GM21825 (cell line): ENCODE measurements around the gene NAV1.

Experiments used
- ATAC-seq: cut with Tn5 transposase; IDR thresholded peaks from one replicate; pipeline ENCODE4 v1.9.1; 2021; ENCODE audit warnings: mild to moderate bottlenecking, moderate library complexity; ENCODE audit not compliant: unreplicated experiment

The NAV1 gene

GRCh38 chr1:201502511-201502857 is 36.4 kb upstream of the NAV1 start:
- no peak for ATAC-seq

GRCh38 chr1:201503397-201504176 is 35.3 kb upstream of the NAV1 start:
- no peak for ATAC-seq

GRCh38 chr1:201504179-201504631 is 34.7 kb upstream of the NAV1 start:
- ATAC-seq: no peak

DNA sequence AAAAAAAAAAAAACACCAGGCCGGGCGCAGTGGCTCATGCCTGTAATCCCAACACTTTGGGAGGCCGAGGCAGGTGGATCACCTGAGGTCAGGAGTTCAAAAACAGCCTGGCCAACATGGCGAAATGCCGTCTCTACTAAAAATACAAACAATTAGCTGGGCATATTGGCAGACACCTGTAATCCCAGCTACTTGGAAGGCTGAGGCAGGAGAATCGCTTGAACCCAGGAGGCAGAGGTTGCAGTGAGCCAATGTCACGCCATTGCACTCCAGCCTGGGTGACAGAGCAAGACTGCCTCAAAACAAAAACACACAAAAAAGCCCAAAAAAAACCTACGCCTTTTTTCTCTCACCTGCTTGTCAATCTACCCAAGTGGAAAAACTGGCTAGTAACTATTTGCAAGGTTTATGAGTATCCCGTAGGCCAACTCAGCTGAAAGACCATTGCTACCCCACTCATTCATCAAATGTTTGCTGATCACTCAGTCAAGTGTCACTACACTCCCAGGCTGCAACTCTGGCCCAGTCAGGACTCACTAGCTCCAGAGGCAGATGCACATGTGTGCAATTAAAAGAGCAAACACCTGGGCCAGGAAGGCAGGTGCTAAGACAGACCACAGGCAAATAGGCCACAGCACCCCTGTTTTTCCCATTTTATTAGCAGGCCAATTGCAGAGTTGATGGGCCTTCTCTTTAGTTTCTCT is 34.0 kb upstream of the NAV1 start:
- ATAC-seq: no peak

DNA sequence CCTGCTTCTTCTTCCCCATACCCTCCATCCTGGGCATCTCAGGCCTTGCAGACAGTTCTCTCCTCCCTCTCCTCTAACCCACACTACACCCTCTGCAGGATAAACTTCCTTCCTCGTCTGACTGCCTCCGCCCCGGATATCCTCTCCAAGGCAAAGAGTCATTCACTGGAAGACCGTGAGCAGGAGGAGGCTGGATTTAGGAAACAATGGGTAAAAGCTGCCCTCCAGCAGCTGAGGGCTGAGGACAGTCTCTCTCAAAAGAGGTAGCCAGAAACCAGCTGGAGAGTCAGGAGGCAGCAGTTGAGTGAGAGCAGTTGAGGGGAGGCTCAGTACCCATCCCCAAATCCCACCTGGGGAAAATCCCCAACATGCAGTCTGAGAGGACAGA is 33.4 kb upstream of the NAV1 start:
- ATAC-seq: no peak

- ATAC-seq: no peak
Observed at GRCh38 chr1:201506092-201506491, 32.8 kb upstream of the NAV1 start.

- ATAC-seq: peak; percentile 92
Observed at GRCh38 chr1:201506557-201507359, 32.2 kb upstream of the NAV1 start, which contains the start of gene CSRP1. CSRP1 (minus strand) TSS chr1:201507123; CDS start chr1:201496303, 10,820 bp downstream.

DNA sequence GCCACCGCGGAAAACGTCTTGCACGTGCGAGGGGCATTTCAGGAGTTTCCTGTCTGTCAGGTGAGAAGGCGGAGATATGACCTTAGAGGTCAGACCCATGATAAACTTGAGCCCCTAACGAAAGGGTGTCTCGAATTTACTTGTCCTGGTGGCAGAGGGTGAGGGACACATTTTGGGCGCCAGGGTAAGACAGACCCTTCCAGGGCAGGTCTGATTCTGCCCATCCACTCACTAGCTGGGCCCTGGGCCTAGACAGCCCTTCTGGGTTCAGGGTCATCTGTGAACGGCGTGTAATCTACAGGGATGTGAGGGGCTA is 31.6 kb upstream of the NAV1 start:
- ATAC-seq: no peak

DNA sequence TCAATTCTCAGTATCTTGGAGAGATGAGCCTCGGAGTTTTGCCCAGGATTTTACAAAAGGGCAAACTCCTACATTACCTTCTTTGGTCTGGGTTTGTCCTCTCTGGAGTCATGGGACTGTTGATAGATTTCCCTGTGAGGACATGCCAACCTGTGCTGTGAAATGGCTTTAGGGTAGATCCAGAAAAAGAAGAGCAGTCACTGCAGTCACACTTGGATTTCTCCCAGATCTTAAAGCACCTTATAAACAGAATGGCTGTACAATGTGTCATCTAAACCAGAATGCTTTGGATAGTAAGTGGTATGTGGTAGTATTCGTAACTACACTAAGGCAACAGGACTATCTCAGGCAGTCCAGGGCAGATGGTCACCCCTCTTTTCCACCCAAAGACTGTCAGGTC is 30.1 kb upstream of the NAV1 start:
- ATAC-seq: no peak

GRCh38 chr1:201509601-201510374 is 29.1 kb upstream of the NAV1 start:
- ATAC-seq: no peak

DNA sequence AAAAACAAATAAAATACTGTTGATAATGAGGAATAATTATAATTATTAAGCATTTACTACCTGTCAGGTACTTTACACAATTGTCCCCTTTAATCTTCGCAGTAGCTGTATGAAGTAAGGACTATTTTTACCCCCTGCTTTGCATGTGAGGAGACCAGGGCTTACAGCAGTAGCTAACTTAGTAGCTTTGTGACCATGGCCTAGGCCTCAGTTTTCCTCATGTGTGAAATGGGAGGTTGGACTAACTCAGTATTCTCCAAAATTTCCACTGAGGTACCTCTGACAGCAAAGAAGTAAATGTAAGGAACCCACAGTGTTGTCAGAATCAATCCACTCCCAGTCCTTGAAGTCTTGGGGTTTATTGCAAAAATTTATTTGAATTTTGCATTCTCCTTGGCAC is 28.2 kb upstream of the NAV1 start:
- ATAC-seq: no peak

DNA sequence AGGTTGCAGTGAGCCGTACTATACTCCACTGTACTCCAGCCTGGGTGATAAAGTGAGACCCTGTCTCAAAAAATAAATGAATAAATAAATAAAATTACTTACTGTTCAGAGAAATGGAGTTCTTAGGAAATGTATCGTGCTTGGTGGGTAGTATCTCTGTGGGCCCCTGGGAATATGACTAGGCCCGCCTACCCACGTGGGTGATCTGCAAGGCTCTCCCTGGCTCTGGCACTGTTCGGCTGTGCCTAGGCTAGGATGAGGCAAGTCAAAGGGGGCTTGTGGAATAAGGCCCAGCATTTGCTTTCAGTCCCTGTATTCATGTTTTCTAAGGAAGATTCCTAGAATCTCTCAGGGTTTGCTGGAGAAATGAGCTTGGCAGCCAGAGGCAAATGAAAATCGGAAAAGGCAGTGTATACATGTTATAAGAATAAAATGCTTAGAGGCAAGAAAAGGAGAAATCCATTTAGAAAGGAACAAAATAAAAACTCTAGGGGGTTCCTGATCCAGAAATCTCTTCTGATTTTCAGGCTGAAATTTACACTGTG is 27.5 kb upstream of the NAV1 start:
- ATAC-seq: no peak

GRCh38 chr1:201511941-201512539 is 26.9 kb upstream of the NAV1 start:
- ATAC-seq: no peak

DNA sequence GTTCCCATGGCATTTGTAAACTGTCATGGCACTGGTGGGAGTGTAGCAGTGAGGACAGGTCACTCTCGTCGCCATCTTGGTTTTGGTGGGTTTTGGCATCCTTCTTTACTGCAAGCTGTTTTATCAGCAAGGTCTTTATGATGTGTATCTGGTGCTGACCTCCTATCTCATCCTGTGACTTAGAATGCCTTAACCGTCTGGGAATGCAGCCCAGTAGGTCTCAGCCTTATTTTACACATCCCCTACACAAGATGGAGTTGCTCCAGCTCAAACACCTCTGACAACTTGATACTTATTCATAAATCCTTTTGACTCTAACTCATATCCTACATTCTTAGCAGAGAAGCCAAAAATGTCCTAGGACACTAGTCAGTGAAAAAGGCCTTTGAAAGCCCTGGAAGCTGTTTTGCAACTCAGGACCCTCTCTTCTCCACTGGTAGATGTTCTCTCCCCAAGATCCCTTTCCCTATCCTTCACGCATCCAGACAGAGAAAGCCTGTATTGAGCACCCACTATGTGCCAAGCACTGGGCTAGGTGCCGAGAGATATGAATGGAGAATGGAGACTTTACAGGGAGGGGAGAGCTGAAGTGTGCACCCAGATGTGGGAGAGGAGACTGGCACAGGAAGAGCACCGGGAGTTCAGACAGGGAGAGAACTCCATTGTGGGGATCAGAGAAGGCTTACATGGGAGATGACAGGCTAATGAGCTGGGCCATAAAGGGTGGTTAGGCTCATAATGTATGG is 25.3 kb upstream of the NAV1 start:
- ATAC-seq: no peak

GRCh38 chr1:201514466-201514865 is 24.5 kb upstream of the NAV1 start:
- no peak for ATAC-seq

- ATAC-seq: no peak
Observed at GRCh38 chr1:201515062-201515750, 23.7 kb upstream of the NAV1 start.

- ATAC-seq: no peak
Observed at GRCh38 chr1:201515895-201516294, 23.0 kb upstream of the NAV1 start.

DNA sequence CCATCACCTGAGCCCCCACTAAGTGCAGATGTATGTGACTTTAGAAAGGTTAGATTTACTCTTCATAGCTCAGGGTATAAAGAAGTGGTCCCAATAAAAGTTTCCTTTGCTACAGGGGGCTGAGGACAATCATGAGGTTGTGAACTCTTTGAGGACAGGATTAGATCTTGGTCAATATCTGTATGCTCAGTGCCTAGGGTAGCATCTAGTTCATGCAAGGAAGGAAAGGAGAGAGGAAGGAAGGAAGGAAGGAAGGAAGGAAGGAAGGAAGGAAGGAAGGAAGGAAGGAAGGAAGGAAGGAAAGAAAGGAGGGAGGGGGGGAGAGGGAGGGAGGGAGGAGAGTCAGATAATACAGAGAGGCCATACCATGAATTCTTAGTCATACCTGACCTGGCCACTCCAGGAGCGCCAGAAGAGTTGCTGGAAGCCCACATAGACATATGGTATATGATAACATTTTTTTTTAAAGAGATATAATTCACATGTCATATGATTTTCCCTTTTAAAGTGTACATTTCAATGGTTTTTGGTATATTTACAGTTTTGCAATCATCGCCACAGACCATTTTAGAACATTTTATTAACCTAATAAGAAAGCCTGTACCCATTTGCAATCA is 22.3 kb upstream of the NAV1 start:
- no peak for ATAC-seq

GRCh38 chr1:201517631-201518030 is 21.3 kb upstream of the NAV1 start:
- no peak for ATAC-seq
